Uterus (tissue), 2 donors: ENCODE data around the gene PODXL.

Source experiments
- CTCF ChIP-seq, 4 experiments: fragments of 200-600 bp in 2 of 4; fragments of 450-650 bp in 2 of 4; sonication (generic) in 2 of 4; IDR thresholded peaks; one replicate each; pipeline ENCODE4 v1.5.1; 2016 to 2019; ENCODE audit warnings: antibody characterized with exemption in 4 of 4, mild to moderate bottlenecking in 2 of 4, moderate library complexity in 1 of 4
- POLR2A ChIP-seq, 2 donors: fragments of 450-650 bp; IDR thresholded peaks; one replicate each; pipeline ENCODE4 v1.6.1; 2016; ENCODE audit warnings: antibody characterized with exemption in 2 of 2, mild to moderate bottlenecking in 1 of 2, moderate library complexity in 1 of 2

GRCh38 chr7:131521651-131522163 lies 34.7 kb downstream of the PODXL start:
- TF ChIP-seq CTCF (IDR thresholded peaks at IDR 0.05): no peak
- TF ChIP-seq POLR2A (IDR thresholded peaks at IDR 0.05): no peak
